HG02870 (cell line): ENCODE measurements around the gene GPNMB.

Source experiments
- ATAC-seq: cut with Tn5 transposase; IDR thresholded peaks from one replicate; pipeline ENCODE4 v1.9.1; 2021; ENCODE audit warnings: mild to moderate bottlenecking, moderate library complexity; ENCODE audit not compliant: unreplicated experiment

Gene GPNMB

GRCh38 chr7:23228412-23228811 lies 18.2 kb upstream of the GPNMB start:
- no peak for ATAC-seq

DNA sequence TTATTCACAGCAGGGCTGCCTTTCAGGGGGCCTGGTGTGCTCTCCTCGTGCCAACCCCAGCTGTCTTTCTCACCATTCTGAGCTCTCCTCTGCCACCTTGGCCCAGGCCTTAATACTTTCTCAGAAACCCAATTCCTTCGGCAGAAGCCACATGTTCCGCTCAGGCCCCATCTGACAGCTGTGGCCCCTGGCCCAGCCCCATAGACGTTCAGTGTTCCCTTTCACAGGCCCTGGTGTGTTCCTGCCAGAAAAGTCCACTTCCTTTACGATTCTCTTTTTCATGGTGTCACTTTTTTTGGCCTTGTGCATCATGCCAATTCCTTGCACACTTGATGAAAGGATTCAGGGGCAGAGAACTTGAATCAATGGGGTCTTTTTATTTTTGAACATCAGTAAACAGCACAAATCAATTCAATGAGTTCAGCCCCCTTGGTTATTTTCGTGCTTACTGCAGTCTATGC lies 15.9 kb upstream of the GPNMB start:
- no peak for ATAC-seq

DNA sequence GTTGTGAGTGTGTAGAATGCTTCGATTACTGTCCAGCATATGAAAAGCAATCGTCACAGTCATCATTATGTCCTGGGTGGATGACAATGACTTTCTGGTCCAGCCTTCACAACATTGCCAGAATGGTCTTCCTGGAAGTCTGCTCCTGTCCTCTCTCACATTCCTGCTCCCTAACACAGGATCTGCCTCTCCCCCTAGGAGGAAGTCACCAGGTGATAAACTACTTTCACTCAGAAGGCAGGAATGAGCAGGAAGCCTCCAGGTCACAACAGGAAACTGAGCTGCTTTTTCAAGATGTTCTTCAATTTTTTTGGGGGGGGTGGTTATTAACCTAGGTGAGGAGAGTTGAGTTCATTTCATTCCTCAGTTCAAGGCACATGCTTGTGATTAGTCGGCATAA lies 13.6 kb upstream of the GPNMB start:
- no peak for ATAC-seq

- peak; percentile 98 for ATAC-seq
Observed at GRCh38 chr7:23234569-23235296, 11.8 kb upstream of the GPNMB start.

GRCh38 chr7:23235813-23236221 lies 10.8 kb upstream of the GPNMB start:
- ATAC-seq = no peak

DNA sequence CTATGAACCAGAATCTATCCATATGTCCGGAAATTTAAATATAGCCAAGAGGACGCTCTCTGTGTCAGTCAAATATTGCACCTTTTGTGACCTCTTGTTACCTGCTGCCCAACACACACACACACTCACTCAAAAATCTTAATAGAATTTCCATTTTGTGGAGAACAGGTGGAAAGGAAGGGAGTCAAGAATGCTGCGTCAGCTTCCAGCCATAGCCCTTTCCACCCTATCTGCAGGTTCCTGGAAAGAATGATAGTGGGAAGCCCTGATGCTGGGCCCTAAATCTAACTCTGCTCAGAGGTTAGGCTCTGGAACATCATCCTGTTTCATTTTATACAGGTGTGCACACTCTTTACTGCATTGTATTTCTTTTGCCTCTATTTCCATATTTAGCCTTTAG lies 9.6 kb upstream of the GPNMB start:
- ATAC-seq = no peak

DNA sequence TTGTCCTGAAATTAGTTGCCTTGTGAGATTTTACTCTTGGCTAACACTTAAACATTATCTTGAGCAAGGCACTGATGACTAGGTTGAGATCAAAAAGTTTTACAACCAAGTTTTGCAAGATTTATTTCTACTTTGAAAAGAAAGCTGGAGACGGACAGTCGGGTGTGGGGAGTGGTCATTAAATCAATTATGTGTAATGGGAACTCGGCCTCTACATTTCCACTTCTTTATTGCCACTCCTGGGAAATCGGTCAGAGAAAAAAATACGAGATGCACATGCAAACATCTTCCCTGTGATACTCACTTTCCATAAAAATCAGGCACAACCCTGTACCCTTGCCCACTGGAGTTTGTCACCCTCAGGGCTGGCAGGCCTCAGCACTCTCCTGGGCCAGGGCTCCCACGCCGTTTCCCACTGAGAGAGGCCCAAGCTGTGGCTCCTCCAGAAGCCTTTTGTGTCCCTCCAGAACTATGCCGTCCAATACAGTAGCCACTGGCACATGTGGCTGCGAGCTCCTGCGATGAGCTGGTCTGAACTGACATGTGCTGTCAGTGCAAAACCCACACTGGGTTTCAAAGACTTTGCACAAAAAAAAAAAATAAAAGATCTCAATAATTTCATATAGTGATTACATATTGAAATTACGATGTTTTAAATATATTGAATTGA lies 7.5 kb upstream of the GPNMB start:
- ATAC-seq = no peak

GRCh38 chr7:23239698-23240097 lies 6.9 kb upstream of the GPNMB start:
- ATAC-seq = no peak

- ATAC-seq = no peak
Observed at GRCh38 chr7:23242321-23242720, 4.3 kb upstream of the GPNMB start.

DNA sequence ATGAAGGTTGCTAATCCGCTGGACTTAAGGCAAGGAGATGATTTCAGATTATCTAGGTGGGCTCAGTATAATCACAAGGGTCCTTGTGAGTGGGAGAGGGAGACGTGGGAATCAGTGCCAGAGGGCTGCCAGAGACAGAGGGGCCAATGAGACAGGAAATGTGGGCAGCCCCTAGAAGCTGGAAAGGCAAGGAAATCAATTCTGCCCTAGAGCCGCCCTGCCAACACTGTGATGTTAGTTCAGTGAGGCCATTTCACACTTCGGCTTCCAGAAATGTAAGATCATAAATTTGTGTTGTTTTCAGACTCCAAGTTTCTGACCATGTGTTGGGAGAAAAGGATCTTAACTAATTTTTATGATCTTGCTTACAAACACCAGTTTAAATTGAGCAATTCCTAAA lies 3.6 kb upstream of the GPNMB start:
- ATAC-seq = no peak

GRCh38 chr7:23247046-23247602 lies 549 bp downstream of the GPNMB start:
- no peak for ATAC-seq

GRCh38 chr7:23247603-23248335 lies 1.2 kb downstream of the GPNMB start:
- no peak for ATAC-seq

DNA sequence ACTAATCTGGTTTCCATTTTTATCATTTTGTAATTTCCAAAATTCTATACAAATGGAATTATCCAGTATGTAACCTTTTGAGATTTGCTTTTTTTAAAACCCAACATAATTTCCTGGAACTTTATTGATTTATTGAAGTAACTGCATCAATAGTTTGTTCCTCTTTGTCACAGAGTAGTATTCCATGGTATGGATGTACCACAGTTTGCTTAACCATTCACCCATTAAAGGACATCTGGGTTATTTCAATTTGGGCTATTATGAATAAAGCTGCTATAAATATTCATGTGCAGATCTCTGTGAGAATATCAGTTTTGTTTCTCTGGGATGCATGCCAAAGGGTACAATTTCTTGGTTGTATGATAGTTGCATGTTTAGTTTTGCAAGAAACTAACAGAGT lies 2.9 kb downstream of the GPNMB start:
- no peak for ATAC-seq

DNA sequence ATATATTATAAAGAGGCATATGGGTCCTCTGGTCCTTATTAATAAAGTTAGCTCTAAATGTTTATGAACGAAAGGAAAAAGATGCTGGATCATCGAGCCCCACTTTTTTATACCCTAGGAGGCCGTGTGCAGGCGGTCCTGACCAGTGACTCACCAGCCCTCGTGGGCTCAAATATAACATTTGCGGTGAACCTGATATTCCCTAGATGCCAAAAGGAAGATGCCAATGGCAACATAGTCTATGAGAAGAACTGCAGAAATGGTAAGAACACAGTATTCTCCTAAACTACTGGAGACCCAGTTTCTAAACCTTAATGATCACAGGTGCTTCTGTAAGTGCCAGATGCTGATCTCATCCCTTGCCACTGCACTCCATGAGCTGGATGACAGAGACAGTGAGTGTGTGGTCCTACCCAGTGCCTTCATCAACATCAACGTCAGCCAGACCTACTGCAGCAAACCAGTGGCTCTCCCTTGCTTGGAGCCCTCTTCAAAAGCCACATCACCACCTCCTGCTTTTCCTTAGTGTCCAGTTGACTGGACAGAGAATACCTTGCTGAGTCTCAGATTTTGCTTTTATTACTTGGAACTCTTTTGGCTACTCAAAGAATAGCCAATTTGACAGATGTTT lies 7.6 kb downstream of the GPNMB start:
- ATAC-seq = no peak

GRCh38 chr7:23256731-23257130 lies 10.2 kb downstream of the GPNMB start:
- ATAC-seq = no peak

DNA sequence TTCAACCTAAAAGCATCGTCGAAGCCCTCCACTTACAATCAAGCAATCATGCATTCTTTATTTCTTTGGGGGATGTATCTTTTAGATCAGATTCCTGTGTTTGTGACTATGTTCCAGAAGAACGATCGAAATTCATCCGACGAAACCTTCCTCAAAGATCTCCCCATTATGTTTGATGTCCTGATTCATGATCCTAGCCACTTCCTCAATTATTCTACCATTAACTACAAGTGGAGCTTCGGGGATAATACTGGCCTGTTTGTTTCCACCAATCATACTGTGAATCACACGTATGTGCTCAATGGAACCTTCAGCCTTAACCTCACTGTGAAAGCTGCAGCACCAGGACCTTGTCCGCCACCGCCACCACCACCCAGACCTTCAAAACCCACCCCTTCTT lies 13.8 kb downstream of the GPNMB start:
- no peak for ATAC-seq

DNA sequence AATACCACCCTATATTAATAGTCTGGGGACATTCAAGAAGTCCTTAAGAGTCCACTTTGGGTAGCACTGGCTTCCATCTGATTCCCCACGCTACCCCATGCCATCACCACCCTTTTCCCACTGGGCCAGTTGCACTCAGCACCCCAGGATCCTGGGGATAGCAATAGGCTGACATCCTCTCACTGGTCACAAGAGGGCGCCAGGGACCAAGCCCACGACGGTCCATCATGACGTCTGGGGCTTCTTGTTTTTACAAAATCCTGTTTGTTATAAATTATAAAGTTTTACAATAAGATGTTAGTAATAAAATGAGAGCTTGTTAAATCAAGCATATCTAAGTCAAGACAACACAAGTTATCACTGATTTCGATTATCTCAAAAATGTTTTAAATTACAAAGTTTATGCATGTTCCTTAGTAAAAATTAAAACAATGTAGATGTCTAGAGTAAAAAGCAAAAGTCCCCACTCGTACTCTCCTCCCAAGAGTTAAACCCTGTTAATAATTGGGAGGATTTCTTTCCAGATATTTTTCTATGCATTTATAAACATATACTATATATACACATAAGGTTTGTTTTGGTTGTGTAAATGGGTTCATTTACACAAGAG lies 15.4 kb downstream of the GPNMB start:
- ATAC-seq = peak; percentile 65

DNA sequence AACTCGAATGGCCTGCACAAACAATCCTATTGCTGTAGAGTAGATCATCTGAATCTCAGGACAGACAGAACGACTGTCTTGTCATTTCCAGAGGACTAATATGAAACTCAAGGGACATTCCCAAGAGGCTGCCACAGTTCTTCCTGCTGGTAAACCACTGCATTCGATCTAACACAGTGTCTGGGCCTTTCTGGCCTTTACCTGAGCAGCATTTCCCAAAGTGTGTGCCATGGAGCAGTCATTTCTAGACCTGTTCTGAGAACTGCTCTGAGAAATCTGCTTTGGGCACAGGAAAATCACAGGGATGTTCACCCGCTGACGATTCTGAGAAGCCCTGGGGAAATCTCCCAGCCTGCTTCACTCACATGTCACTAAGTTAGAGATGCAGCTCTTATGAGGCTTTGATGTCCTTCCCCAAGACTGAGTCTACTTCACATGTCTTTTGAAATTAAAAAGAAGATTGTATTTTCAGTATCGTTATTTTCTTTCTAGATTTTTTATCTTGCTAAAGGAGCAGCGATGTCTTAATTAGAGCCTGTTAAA lies 18.4 kb downstream of the GPNMB start:
- ATAC-seq = peak; percentile 69

- ATAC-seq = no peak
Observed at GRCh38 chr7:23266918-23267317, 20.3 kb downstream of the GPNMB start.

DNA sequence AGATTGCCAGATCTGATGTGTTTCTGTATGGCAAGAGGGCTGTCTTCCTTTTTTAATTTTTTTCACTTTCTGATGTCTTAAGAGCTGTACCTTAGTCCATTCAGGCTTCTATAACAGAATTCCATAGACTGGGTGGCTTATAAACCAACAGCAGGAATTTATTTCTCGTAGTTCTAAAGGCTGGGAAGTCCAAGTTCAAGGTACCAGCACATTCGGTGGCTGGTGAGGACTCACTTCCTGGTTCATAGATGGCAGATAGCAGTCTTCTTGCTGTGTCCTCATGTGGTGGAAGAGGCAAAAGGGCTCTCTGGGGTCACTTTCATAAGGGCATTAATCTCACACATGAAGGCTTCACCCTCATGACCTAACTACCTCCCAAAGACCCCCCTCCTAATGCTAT lies 20.8 kb downstream of the GPNMB start:
- no peak for ATAC-seq
